A549 (cell line): ENCODE results near the gene MAST2.

Source experiments
- CBX2 ChIP-seq: fragments of 200-600 bp; sonication (generic); IDR thresholded peaks from 2 replicates; pipeline ENCODE4 v1.6.1; 2016; ENCODE audit warnings: low read depth, mild to moderate bottlenecking, borderline replicate concordance
- CEBPB ChIP-seq, 2 experiments: fragments of >200 bp in 1 of 2; sonication (Bioruptor Twin) in 1 of 2; formaldehyde crosslinking in 1 of 2; IDR thresholded peaks; 2 replicates each; pipeline ENCODE4 v1.6.1; 2012 to 2016
- CHD2 ChIP-seq: fragments of 150-350 bp; IDR thresholded peaks from 2 replicates; pipeline ENCODE4 v1.6.1; 2014; ENCODE audit warnings: low read length; ENCODE audit not compliant: partially characterized antibody
- EP300 ChIP-seq, 2 experiments: fragments of >200 bp; sonication (Bioruptor Twin); formaldehyde crosslinking; IDR thresholded peaks; 2 replicates in 1 of 2; 3 replicates in 1 of 2; pipeline ENCODE4 v1.6.1; 2016 to 2017
- HDAC2 ChIP-seq: fragments of 200-600 bp; sonication (generic); IDR thresholded peaks from 2 replicates; pipeline ENCODE4 v1.6.1; 2016
- JUN ChIP-seq, 2 experiments: fragments of >200 bp; sonication (Bioruptor Twin); formaldehyde crosslinking; IDR thresholded peaks; 2 replicates in 1 of 2; 3 replicates in 1 of 2; pipeline ENCODE4 v1.6.1; 2016 to 2017
- KDM1A ChIP-seq: fragments of 200-600 bp; sonication (generic); IDR thresholded peaks from 2 replicates; pipeline ENCODE4 v1.6.1; 2016; ENCODE audit warnings: low read depth, mild to moderate bottlenecking
- POLR2A ChIP-seq: IDR thresholded peaks from 2 replicates; pipeline ENCODE4 v1.6.1; 2012; ENCODE audit warnings: mild to moderate bottlenecking, low read length
- RAD21 ChIP-seq, 2 experiments: fragments of >200 bp in 1 of 2; sonication (Bioruptor Twin) in 1 of 2; formaldehyde crosslinking in 1 of 2; IDR thresholded peaks in 1 of 2; conservative IDR thresholded peaks in 1 of 2; 2 replicates in 1 of 2; 3 replicates in 1 of 2; pipeline ENCODE4 v1.6.1; 2012 to 2018; ENCODE audit warnings: inconsistent platforms in 1 of 2
- TF ChIP-seq, protein P1 (sequence below): fragments of >200 bp; sonication (Bioruptor Twin); formaldehyde crosslinking; IDR thresholded peaks from 3 replicates; pipeline ENCODE4 v1.5.1; 2016
- TF ChIP-seq, protein P2 (sequence below): fragments of 150-350 bp; IDR thresholded peaks from 2 replicates; pipeline ENCODE4 v1.6.1; 2014; ENCODE audit warnings: low read depth, mild to moderate bottlenecking, low read length
- TF ChIP-seq, protein P3 (sequence below): fragments of 200-600 bp; sonication (generic); IDR thresholded peaks from 2 replicates; pipeline ENCODE4 v1.6.1; 2016; ENCODE audit warnings: antibody characterized with exemption, mild to moderate bottlenecking, moderate library complexity

DNA sequence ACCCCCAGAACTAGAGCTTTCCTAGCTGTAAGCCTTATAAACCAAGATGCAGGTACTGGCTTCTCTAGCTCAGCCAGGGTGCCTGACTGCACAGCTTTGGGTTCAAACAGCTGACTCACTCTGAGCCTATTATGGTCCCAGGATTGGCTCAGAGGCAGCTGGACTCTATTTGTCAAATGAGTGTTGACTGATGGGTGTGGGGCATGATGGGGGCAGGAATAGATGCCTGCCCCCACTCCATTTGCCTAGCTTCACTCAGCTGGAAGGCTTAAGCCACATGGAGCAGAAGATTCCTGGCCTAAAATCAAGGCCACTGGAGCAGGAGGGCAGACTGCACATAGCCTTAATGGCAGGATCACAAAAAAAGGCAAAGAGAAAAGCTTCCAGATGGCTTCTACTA lies 238.6 kb downstream of the MAST2 start:
- TF ChIP-seq, protein P1, sequence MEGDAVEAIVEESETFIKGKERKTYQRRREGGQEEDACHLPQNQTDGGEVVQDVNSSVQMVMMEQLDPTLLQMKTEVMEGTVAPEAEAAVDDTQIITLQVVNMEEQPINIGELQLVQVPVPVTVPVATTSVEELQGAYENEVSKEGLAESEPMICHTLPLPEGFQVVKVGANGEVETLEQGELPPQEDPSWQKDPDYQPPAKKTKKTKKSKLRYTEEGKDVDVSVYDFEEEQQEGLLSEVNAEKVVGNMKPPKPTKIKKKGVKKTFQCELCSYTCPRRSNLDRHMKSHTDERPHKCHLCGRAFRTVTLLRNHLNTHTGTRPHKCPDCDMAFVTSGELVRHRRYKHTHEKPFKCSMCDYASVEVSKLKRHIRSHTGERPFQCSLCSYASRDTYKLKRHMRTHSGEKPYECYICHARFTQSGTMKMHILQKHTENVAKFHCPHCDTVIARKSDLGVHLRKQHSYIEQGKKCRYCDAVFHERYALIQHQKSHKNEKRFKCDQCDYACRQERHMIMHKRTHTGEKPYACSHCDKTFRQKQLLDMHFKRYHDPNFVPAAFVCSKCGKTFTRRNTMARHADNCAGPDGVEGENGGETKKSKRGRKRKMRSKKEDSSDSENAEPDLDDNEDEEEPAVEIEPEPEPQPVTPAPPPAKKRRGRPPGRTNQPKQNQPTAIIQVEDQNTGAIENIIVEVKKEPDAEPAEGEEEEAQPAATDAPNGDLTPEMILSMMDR, result no peak
- TF ChIP-seq, protein P2, sequence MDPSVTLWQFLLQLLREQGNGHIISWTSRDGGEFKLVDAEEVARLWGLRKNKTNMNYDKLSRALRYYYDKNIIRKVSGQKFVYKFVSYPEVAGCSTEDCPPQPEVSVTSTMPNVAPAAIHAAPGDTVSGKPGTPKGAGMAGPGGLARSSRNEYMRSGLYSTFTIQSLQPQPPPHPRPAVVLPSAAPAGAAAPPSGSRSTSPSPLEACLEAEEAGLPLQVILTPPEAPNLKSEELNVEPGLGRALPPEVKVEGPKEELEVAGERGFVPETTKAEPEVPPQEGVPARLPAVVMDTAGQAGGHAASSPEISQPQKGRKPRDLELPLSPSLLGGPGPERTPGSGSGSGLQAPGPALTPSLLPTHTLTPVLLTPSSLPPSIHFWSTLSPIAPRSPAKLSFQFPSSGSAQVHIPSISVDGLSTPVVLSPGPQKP, result no peak
- TF ChIP-seq CEBPB (IDR thresholded peaks at IDR 0.05), result no peak
- TF ChIP-seq CHD2, result no peak
- no peak for TF ChIP-seq KDM1A
- no peak for TF ChIP-seq RAD21 (conservative IDR thresholded peaks at IDR 0.05 in 1 of 2, IDR thresholded peaks at IDR 0.05 in 1 of 2)
- no peak for TF ChIP-seq EP300 (IDR thresholded peaks at IDR 0.05)
- TF ChIP-seq CBX2, result no peak
- TF ChIP-seq, protein P3, sequence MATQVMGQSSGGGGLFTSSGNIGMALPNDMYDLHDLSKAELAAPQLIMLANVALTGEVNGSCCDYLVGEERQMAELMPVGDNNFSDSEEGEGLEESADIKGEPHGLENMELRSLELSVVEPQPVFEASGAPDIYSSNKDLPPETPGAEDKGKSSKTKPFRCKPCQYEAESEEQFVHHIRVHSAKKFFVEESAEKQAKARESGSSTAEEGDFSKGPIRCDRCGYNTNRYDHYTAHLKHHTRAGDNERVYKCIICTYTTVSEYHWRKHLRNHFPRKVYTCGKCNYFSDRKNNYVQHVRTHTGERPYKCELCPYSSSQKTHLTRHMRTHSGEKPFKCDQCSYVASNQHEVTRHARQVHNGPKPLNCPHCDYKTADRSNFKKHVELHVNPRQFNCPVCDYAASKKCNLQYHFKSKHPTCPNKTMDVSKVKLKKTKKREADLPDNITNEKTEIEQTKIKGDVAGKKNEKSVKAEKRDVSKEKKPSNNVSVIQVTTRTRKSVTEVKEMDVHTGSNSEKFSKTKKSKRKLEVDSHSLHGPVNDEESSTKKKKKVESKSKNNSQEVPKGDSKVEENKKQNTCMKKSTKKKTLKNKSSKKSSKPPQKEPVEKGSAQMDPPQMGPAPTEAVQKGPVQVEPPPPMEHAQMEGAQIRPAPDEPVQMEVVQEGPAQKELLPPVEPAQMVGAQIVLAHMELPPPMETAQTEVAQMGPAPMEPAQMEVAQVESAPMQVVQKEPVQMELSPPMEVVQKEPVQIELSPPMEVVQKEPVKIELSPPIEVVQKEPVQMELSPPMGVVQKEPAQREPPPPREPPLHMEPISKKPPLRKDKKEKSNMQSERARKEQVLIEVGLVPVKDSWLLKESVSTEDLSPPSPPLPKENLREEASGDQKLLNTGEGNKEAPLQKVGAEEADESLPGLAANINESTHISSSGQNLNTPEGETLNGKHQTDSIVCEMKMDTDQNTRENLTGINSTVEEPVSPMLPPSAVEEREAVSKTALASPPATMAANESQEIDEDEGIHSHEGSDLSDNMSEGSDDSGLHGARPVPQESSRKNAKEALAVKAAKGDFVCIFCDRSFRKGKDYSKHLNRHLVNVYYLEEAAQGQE, result no peak
- no peak for TF ChIP-seq JUN (IDR thresholded peaks at IDR 0.05)
- TF ChIP-seq HDAC2, result no peak
- TF ChIP-seq POLR2A, result no peak
